HepG2 (cell line): ENCODE data around the gene SELPLG. TPM values are rescaled to one million over a fixed set of nuclear protein-coding genes. Genes with fewer than 3 reads are reported as not detected.

Source experiments
- ATAC-seq: fragments of 200-7000 bp; cut with Tn5 transposase; 3 replicates; pipeline ENCODE4 v1.9.1; 2020; ENCODE audit warnings: mild to moderate bottlenecking, moderate library complexity
- BruUV-seq: library from RNA; stranded (reverse); fragments of 400-500 nt; replicated peaks from 2 replicates; lab custom pipeline; 2021; lab: Mats Ljungman, UMichigan
- CTCF ChIA-PET: fragments of 300-600 bp; formaldehyde crosslinking; extraction: SDS; loops from one replicate; lab custom pipeline; 2021; ENCODE audit warnings: low total read pairs, inconsistent platforms, low intra/inter-chr PET ratio; lab: Yijun Ruan, JAX
- POLR2A ChIA-PET: fragments of 350-600 bp; sonication (Branson Sonifier 250); formaldehyde crosslinking; loops from one replicate; lab custom pipeline; 2020; ENCODE audit warnings: antibody characterized with exemption, inconsistent platforms; lab: Yijun Ruan, JAX
- DNase-seq: peaks from one replicate; pipeline ENCODE4 v3.0.0-alpha.2; 2015; ENCODE audit warnings: low spot score
- FAIRE-seq: peaks from 3 replicates; lab custom pipeline; 2011; peaks lifted over from hg19 to GRCh38; lab: Jason Lieb, UNC
- H2AFZ ChIP-seq: one replicate; pipeline ENCODE4 v1.6.1; 2011; ENCODE audit warnings: low read length, inconsistent platforms
- H3K27ac ChIP-seq: fragments of 300-600 bp; 3 replicates; pipeline ENCODE4 v1.8.0; 2011; ENCODE audit warnings: mixed run types, mild to moderate bottlenecking, mixed read lengths, low read length, inconsistent platforms; ENCODE audit not compliant: insufficient read depth; ENCODE audit errors: extremely low read length
- H3K27me3 ChIP-seq, 2 experiments: fragments of 200-600 bp in 1 of 2; 2 replicates in 1 of 2; 3 replicates in 1 of 2; pipeline versions ENCODE4 v1.6.0 to v1.8.0; 2011; ENCODE audit warnings: low read length in 2 of 2, mild to moderate bottlenecking in 2 of 2, moderate library complexity in 2 of 2, inconsistent platforms in 1 of 2; ENCODE audit not compliant: insufficient read depth in 2 of 2, control insufficient read depth in 1 of 2
- H3K36me3 ChIP-seq, 2 experiments: fragments of 200-600 bp in 1 of 2; replicated peaks in 1 of 2; 2 replicates in 1 of 2; 3 replicates in 1 of 2; pipeline versions ENCODE4 v1.5.1 to v1.8.0; 2011; ENCODE audit warnings: low read length in 2 of 2, inconsistent platforms in 1 of 2; ENCODE audit not compliant: insufficient read depth in 2 of 2, control insufficient read depth in 1 of 2
- H3K4me1 ChIP-seq: 2 replicates; pipeline ENCODE4 v1.5.1; 2012; ENCODE audit warnings: low read length, inconsistent platforms; ENCODE audit not compliant: insufficient read depth
- H3K4me2 ChIP-seq: 2 replicates; pipeline ENCODE4 v1.6.0; 2011; ENCODE audit warnings: low read depth, low read length, inconsistent platforms
- H3K4me3 ChIP-seq, 3 experiments: fragments of 200-600 bp in 1 of 3; sonication (generic), shearing (Covaris generic) in 1 of 3; replicated peaks in 1 of 3; 2 replicates each; pipeline ENCODE4 v1.5.1; 2011 to 2016; ENCODE audit warnings: low read length in 3 of 3, inconsistent platforms in 2 of 3, low read depth in 2 of 3, mild to moderate bottlenecking in 2 of 3, control low read depth in 1 of 3, mixed read lengths in 1 of 3; ENCODE audit not compliant: insufficient read depth in 1 of 3
- H3K79me2 ChIP-seq: one replicate; pipeline ENCODE4 v1.6.1; 2011; ENCODE audit warnings: low read length, inconsistent platforms; ENCODE audit not compliant: insufficient read depth
- H3K9ac ChIP-seq: 2 replicates; pipeline ENCODE4 v1.6.0; 2011; ENCODE audit warnings: mild to moderate bottlenecking, low read depth, low read length, inconsistent platforms; ENCODE audit not compliant: insufficient read depth
- H3K9me3 ChIP-seq: 2 replicates; pipeline ENCODE4 v1.5.1; 2012; ENCODE audit warnings: mild to moderate bottlenecking, low read length
- H4K20me1 ChIP-seq: 2 replicates; pipeline ENCODE4 v1.6.0; 2011; ENCODE audit warnings: inconsistent platforms, mild to moderate bottlenecking, low read length, moderate library complexity; ENCODE audit not compliant: insufficient read depth
- ARNT ChIP-seq: fragments of 450-650 bp; IDR thresholded peaks from 2 replicates; pipeline ENCODE4 v1.6.1; 2017
- DMTF1 ChIP-seq: sonication (generic); formaldehyde crosslinking; IDR thresholded peaks from 2 replicates; pipeline ENCODE4 v1.4.0; 2020; ENCODE audit warnings: mild to moderate bottlenecking, missing genetic modification reagents
- ELF3 ChIP-seq: IDR thresholded peaks from 2 replicates; pipeline ENCODE4 v1.6.1; 2016; ENCODE audit warnings: missing genetic modification reagents, missing compliant biosample characterization
- GLI4 ChIP-seq: sonication (generic); formaldehyde crosslinking; IDR thresholded peaks from 2 replicates; pipeline ENCODE4 v1.5.1; 2020; ENCODE audit warnings: missing genetic modification reagents, mild to moderate bottlenecking, moderate library complexity, borderline replicate concordance
- GMEB2 ChIP-seq: IDR thresholded peaks from 2 replicates; pipeline ENCODE4 v1.6.1; 2016; ENCODE audit warnings: missing biosample characterization, missing genetic modification reagents, low read depth
- HES4 ChIP-seq: sonication (generic); formaldehyde crosslinking; IDR thresholded peaks from 2 replicates; pipeline ENCODE4 v1.9.0; 2021; ENCODE audit warnings: mild to moderate bottlenecking, missing genetic modification reagents, borderline replicate concordance
- HOXA3 ChIP-seq: sonication (generic); formaldehyde crosslinking; IDR thresholded peaks from 2 replicates; pipeline ENCODE4 v1.5.0; 2020; ENCODE audit warnings: missing genetic modification reagents
- KDM1A ChIP-seq: IDR thresholded peaks from 2 replicates; pipeline ENCODE4 v1.6.1; 2016; ENCODE audit warnings: missing compliant biosample characterization
- MAX ChIP-seq: IDR thresholded peaks from 2 replicates; pipeline ENCODE4 v1.6.1; 2012; ENCODE audit warnings: inconsistent platforms
- NBN ChIP-seq: fragments of 450-650 bp; conservative IDR thresholded peaks from 2 replicates; pipeline ENCODE4 v1.6.1; 2017
- RARG ChIP-seq: sonication (generic); formaldehyde crosslinking; IDR thresholded peaks from 2 replicates; pipeline ENCODE4 v1.4.0; 2020; ENCODE audit warnings: low read depth, mild to moderate bottlenecking, missing genetic modification reagents
- RFXAP ChIP-seq: sonication (generic); formaldehyde crosslinking; IDR thresholded peaks from 2 replicates; pipeline ENCODE4 v1.4.0; 2020; ENCODE audit warnings: missing genetic modification reagents, borderline replicate concordance
- THAP7 ChIP-seq: sonication (generic); formaldehyde crosslinking; IDR thresholded peaks from 2 replicates; pipeline ENCODE4 v1.8.1; 2023; ENCODE audit warnings: mild to moderate bottlenecking, missing genetic modification reagents
- ZBTB42 ChIP-seq: sonication (generic); formaldehyde crosslinking; IDR thresholded peaks from 2 replicates; pipeline ENCODE4 v1.5.0; 2020; ENCODE audit warnings: mild to moderate bottlenecking, missing genetic modification reagents
- ZNF354B ChIP-seq: sonication (generic); formaldehyde crosslinking; IDR thresholded peaks from 2 replicates; pipeline ENCODE4 v1.8.0; 2022; ENCODE audit warnings: mild to moderate bottlenecking, missing genetic modification reagents
- ZNF780A ChIP-seq: sonication (generic); formaldehyde crosslinking; IDR thresholded peaks from 2 replicates; pipeline ENCODE4 v1.8.0; 2022; ENCODE audit warnings: mild to moderate bottlenecking, missing genetic modification reagents, moderate library complexity
- ZSCAN25 ChIP-seq: sonication (generic); formaldehyde crosslinking; IDR thresholded peaks from 2 replicates; pipeline ENCODE4 v1.8.0; 2022; ENCODE audit warnings: mild to moderate bottlenecking, missing genetic modification reagents
- WGBS: methylation state at CpG from one replicate; pipeline ENCODE4 v1.1.6; 2017; ENCODE audit warnings: low lambda C conversion rate; 5-methylcytosine and 5-hydroxymethylcytosine counted together
- in situ Hi-C: cut with HindIII; loops from 2 replicates; pipeline ENCODE4 v1.10.0; 2017; ENCODE audit warnings: low pct_unique_long_range_greater_than_20kb; ENCODE audit not compliant: extremely low pct_ligation_motif_present
- intact Hi-C: fragments of 100-400 bp; cut with micrococcal nuclease; formaldehyde crosslinking; loops from one replicate; pipeline ENCODE4 v1.10.0; 2022; ENCODE audit not compliant: unreplicated experiment
- polyA plus RNA-seq, 8 experiments: library from polyadenylated mRNA; depleted of rRNA in 3 of 8; stranded (reverse) in 7 of 8; unstranded in 1 of 8; fragments of >200 nt; fragmentation: Illumina TruSeq in 4 of 8; extraction: Trizol in 4 of 8; gene quantifications; 2 replicates each; pipeline versions ENCODE4 v1.2.1 to v1.2.3, GENCODE V29; 2011 to 2016; ENCODE audit warnings: low read depth in 4 of 8, missing spikeins in 1 of 8, mixed read lengths in 1 of 8; ENCODE audit not compliant: insufficient read depth in 1 of 8
- total RNA-seq, 5 experiments: library from RNA; depleted of rRNA; stranded (reverse); fragments of >200 nt; fragmentation: Illumina TruSeq; extraction: Trizol; gene quantifications; 2 replicates each; pipeline ENCODE4 v1.2.3, GENCODE V29; 2016; ENCODE audit warnings: low read depth in 1 of 5

SELPLG gene
- total and polyA plus RNA-seq, 2 of the 13 experiments (the other 11 are each of a cell fraction or from before 2014, with no cell fraction given) = 0.12 TPM; not detected in 1

- TF ChIP-seq RFXAP (CRISPR knock-in tag) = no peak
- TF ChIP-seq ELF3 (CRISPR knock-in tag) = no peak
- TF ChIP-seq ZBTB42 = no peak
- TF ChIP-seq, all 625 proteins: peak for 0
Observed at GRCh38 chr12:108616359-108616758, 17.3 kb downstream of the SELPLG start (continued).

GRCh38 chr12:108615918-108616317 lies 17.8 kb downstream of the SELPLG start:
- intact Hi-C loops = no loop called here
- no peak for TF ChIP-seq KDM1A (CRISPR knock-in tag)
- no peak for TF ChIP-seq GLI4
- no peak for TF ChIP-seq NBN
- no peak for TF ChIP-seq GMEB2 (CRISPR knock-in tag)
- no peak for TF ChIP-seq HES4 (CRISPR knock-in tag)
- TF ChIP-seq ZNF780A = no peak
- TF ChIP-seq ZSCAN25 = no peak
- TF ChIP-seq ZNF354B (CRISPR knock-in tag) = no peak
- TF ChIP-seq HOXA3 (CRISPR knock-in tag) = no peak
- no peak for TF ChIP-seq RARG (CRISPR knock-in tag)
- TF ChIP-seq ARNT = no peak
- no peak for TF ChIP-seq THAP7 (CRISPR knock-in tag)
- no peak for TF ChIP-seq DMTF1 (CRISPR knock-in tag)
- TF ChIP-seq MAX = no peak

More at GRCh38 chr12:108615918-108616317, 17.8 kb downstream of the SELPLG start:
- H3K9ac ChIP-seq = no peak overlapping the region
- H3K79me2 ChIP-seq = no peaks in the 10 kb centered on the region
- DNase-seq (no peak), FAIRE-seq (no peak), ATAC-seq (no peak)
- POLR2A ChIA-PET = no interaction called here
- no peaks in the 10 kb centered on the region for H3K9me3 ChIP-seq
- 13% methylated on average over 1 of the region's 1 CpG for WGBS
- no peaks in the 10 kb centered on the region for H4K20me1 ChIP-seq
- BruUV-seq = no TSS peak
- in situ Hi-C loops = loop anchor here (5.0 kb wide), 1 partner anchor 49 kb away; no protein-coding TSS in a partner anchor
- H3K4me1 ChIP-seq = peaks cover 31% of the 10 kb centered on the region
- CTCF ChIA-PET = no interaction called here
- H3K36me3 ChIP-seq = no peaks in the 10 kb centered on the region
- H3K27me3 ChIP-seq = peaks cover 0 to 9% of the 10 kb centered on the region in 2 experiments; a peak in 3 of 5 replicates
- no peak overlapping the region for H3K4me3 ChIP-seq
- H3K4me2 ChIP-seq = no peak overlapping the region
- no peak overlapping the region for H2AFZ ChIP-seq
- no peak overlapping the region for H3K27ac ChIP-seq
